Smooth muscle cell (in vitro differentiated cells): ENCODE measurements around the gene ATP8B1. TPM values are rescaled to one million over a fixed set of nuclear protein-coding genes. Genes with fewer than 3 reads are reported as not detected.

Experiments used
- DNase-seq: peaks from one replicate; lab custom pipeline; 2025; ENCODE audit not compliant: unreplicated experiment; lab: John Stamatoyannopoulos, UW
- H2AFZ ChIP-seq: fragments of 200-600 bp; sonication (generic); 2 replicates; pipeline ENCODE4 v1.6.0; 2016; ENCODE audit warnings: antibody characterized with exemption, low read depth, mild to moderate bottlenecking
- H3F3A ChIP-seq: fragments of 200-600 bp; sonication (generic); 2 replicates; pipeline ENCODE4 v1.6.0; 2017; ENCODE audit warnings: antibody characterized with exemption, low read depth
- H3K27ac ChIP-seq: fragments of 200-600 bp; sonication (generic); 2 replicates; pipeline ENCODE4 v1.5.1; 2016; ENCODE audit warnings: low read depth, mild to moderate bottlenecking
- H3K27me3 ChIP-seq: fragments of 200-600 bp; sonication (generic); 2 replicates; pipeline ENCODE4 v1.6.1; 2016; ENCODE audit warnings: low read depth, mild to moderate bottlenecking
- H3K36me3 ChIP-seq: fragments of 200-600 bp; sonication (generic); 2 replicates; pipeline ENCODE4 v1.5.1; 2016; ENCODE audit warnings: low read depth
- H3K4me1 ChIP-seq: fragments of 200-600 bp; sonication (generic); 2 replicates; pipeline ENCODE4 v1.5.1; 2016; ENCODE audit warnings: low read depth
- H3K4me2 ChIP-seq: fragments of 200-600 bp; sonication (generic); 2 replicates; pipeline ENCODE4 v1.6.0; 2016; ENCODE audit warnings: mild to moderate bottlenecking
- H3K4me3 ChIP-seq: fragments of 200-600 bp; sonication (generic); 2 replicates; pipeline ENCODE4 v1.5.1; 2016; ENCODE audit warnings: mild to moderate bottlenecking
- H3K79me2 ChIP-seq: fragments of 200-600 bp; sonication (generic); 2 replicates; pipeline ENCODE4 v1.6.0; 2016; ENCODE audit warnings: low read depth, mild to moderate bottlenecking
- H3K9ac ChIP-seq: fragments of 200-600 bp; sonication (generic); 2 replicates; pipeline ENCODE4 v1.6.0; 2016; ENCODE audit warnings: low read depth
- H3K9me3 ChIP-seq: fragments of 200-600 bp; sonication (generic); replicated peaks from 2 replicates; pipeline ENCODE4 v1.5.1; 2016; ENCODE audit warnings: low read depth
- H4K20me1 ChIP-seq: fragments of 200-600 bp; sonication (generic); 2 replicates; pipeline ENCODE4 v1.6.0; 2016; ENCODE audit warnings: low read depth
- WGBS: methylation state at CpG from one replicate; pipeline ENCODE4 v1.1.7; 2016; ENCODE audit warnings: low lambda C conversion rate; 5-methylcytosine and 5-hydroxymethylcytosine counted together
- polyA plus RNA-seq: library from polyadenylated mRNA; unstranded; fragments of >200 nt; fragmentation: Nextera tagmentation; extraction: Ambion mirVana; gene quantifications from 2 replicates; pipeline ENCODE4 v1.2.1, GENCODE V29; 2016
- total RNA-seq: library from RNA; depleted of rRNA; stranded (reverse); fragments of >200 nt; gene quantifications from 2 replicates; pipeline ENCODE4 v1.2.3, GENCODE V29; 2014
- TF ChIP-seq, protein P1 (sequence below): fragments of 200-600 bp; sonication (generic); IDR thresholded peaks from 2 replicates; pipeline ENCODE4 v1.5.1; 2017; ENCODE audit warnings: borderline replicate concordance, mild to moderate bottlenecking, antibody characterized with exemption; ENCODE audit not compliant: insufficient read depth, poor library complexity, severe bottlenecking

ATP8B1 gene
- total and polyA plus RNA-seq, 2 experiments from 2014 or later: 1.1 to 6.1 TPM

DNA sequence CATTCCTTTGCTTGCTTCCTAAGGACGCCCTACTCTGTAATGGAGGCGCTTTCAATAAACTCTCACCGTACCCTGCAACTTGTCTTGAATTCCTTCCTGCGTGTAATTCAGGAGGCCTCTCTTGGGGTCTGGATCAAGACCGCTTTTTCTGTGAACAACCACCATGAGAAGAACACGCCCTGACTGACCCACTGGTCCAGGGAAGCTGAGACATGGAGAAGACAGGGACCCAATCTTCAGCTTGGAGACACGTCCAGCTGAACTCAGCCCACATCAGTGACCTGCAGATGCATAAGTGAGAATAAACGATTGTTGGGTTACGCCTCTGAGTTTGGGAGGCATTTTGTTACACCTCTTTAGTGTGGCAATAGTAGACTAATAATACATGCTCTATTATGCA is 173.7 kb downstream of the ATP8B1 start:
- Histone ChIP-seq H3F3A (no peaks in the 10 kb centered on the region), H3K27me3 (no peaks in the 10 kb centered on the region), H3K9ac (no peak overlapping the region), H3K27ac (no peak overlapping the region), H3K36me3 (no peaks in the 10 kb centered on the region), H2AFZ (peak overlapping the region; percentile 98), H3K4me3 (peak overlapping the region; percentile 75), H3K4me1 (no peaks in the 10 kb centered on the region), H3K4me2 (peak overlapping the region; percentile 82), H3K79me2 (no peaks in the 10 kb centered on the region), H4K20me1 (no peaks in the 10 kb centered on the region), H3K9me3 (no peaks in the 10 kb centered on the region)
- WGBS: 93% methylated on average over 9 of the region's 9 CpGs
- DNase-seq: no peak
- TF ChIP-seq, protein P1, sequence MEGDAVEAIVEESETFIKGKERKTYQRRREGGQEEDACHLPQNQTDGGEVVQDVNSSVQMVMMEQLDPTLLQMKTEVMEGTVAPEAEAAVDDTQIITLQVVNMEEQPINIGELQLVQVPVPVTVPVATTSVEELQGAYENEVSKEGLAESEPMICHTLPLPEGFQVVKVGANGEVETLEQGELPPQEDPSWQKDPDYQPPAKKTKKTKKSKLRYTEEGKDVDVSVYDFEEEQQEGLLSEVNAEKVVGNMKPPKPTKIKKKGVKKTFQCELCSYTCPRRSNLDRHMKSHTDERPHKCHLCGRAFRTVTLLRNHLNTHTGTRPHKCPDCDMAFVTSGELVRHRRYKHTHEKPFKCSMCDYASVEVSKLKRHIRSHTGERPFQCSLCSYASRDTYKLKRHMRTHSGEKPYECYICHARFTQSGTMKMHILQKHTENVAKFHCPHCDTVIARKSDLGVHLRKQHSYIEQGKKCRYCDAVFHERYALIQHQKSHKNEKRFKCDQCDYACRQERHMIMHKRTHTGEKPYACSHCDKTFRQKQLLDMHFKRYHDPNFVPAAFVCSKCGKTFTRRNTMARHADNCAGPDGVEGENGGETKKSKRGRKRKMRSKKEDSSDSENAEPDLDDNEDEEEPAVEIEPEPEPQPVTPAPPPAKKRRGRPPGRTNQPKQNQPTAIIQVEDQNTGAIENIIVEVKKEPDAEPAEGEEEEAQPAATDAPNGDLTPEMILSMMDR: no peak

DNA sequence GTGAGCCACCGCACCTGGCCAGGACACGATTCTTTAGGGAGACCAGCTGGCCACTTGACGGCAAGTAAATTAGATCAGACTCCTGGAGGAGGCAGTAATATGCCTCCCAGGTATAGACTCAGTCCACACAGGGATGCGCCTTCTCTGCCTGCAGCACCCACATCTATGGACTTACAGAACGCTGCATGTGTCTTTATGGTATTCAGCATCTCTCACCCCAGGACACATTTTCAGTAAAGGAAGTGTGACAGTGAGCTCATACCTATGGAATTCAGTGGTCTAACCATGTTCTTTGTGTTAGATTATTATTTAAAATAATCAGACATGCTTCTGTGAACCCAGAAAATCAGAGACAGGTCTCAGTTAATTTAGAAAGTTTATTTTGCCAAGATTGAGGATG is 175.6 kb downstream of the ATP8B1 start:
- H3K4me2 ChIP-seq: no peak overlapping the region
- H3K4me3 ChIP-seq: no peak overlapping the region
- no peaks in the 10 kb centered on the region for H3K4me1 ChIP-seq
- no peaks in the 10 kb centered on the region for H3K36me3 ChIP-seq
- TF ChIP-seq, protein P1: no peak
- no peak overlapping the region for H3K9ac ChIP-seq
- H3K27me3 ChIP-seq: no peaks in the 10 kb centered on the region
- peak overlapping the region; percentile 75 for H2AFZ ChIP-seq
- no peaks in the 10 kb centered on the region for H3K79me2 ChIP-seq
- no peaks in the 10 kb centered on the region for H3K9me3 ChIP-seq
- peak overlapping the region; percentile 37 for H3K27ac ChIP-seq
- DNase-seq: no peak
- H4K20me1 ChIP-seq: no peaks in the 10 kb centered on the region
- no peaks in the 10 kb centered on the region for H3F3A ChIP-seq
- WGBS: 70% methylated on average over 5 of the region's 5 CpGs

DNA sequence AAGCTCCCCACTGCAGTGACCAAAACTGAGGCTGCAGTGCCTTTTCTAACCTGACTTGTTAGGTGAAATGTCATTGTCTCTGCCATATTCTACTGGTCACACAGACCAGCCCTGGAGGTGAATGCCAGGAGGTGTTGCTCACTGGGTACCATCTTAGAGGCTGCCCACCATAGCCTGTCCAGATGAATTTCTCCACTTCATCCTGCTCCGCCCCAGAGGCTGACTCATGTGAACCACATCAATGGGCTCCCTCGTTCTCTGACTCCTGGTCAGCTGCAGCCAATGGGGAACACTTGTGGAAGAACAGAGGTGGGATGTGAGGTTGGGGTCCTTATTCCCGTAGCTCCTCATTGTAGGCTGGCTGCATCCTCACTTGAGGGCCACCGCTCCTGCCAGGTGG is 178.1 kb downstream of the ATP8B1 start:
- no peak overlapping the region for H3K27ac ChIP-seq
- H3K27me3 ChIP-seq: no peaks in the 10 kb centered on the region
- no peak overlapping the region for H3K4me3 ChIP-seq
- DNase-seq: no peak
- H3K9me3 ChIP-seq: no peaks in the 10 kb centered on the region
- whole genome bisulfite sequencing: 65% methylated on average over 4 of the region's 4 CpGs
- peaks cover 8% of the 10 kb centered on the region for H3K4me1 ChIP-seq
- H3K36me3 ChIP-seq: no peaks in the 10 kb centered on the region
- TF ChIP-seq, protein P1: no peak
- no peak overlapping the region for H3K9ac ChIP-seq
- H3K4me2 ChIP-seq: no peak overlapping the region
- H4K20me1 ChIP-seq: no peaks in the 10 kb centered on the region
- no peaks in the 10 kb centered on the region for H3F3A ChIP-seq
- H2AFZ ChIP-seq: no peak overlapping the region
- peaks cover 13% of the 10 kb centered on the region for H3K79me2 ChIP-seq

DNA sequence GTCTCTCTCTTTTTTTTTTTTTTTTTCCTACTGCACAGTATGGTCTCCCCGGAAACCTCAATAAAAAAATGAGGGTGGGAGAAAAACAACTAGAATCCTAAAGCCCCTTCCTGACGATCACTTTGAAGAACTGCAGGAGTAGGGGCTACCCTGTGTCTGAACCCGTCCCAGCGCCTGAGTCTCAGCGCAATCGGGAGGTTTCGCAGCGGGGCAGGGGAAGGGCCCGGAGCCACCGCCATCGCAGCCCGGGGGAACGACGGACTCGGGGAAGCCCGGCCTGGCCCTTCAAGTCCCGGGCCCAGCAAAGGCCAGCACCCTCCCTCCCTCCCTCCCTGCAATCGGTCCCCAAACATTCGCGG is 181.9 kb downstream of the ATP8B1 start:
- peaks cover 3% of the 10 kb centered on the region for H4K20me1 ChIP-seq
- H3K4me2 ChIP-seq: peak overlapping the region; percentile 88
- peaks cover 46% of the 10 kb centered on the region for H3K79me2 ChIP-seq
- TF ChIP-seq, protein P1: no peak
- H3K9me3 ChIP-seq: no peaks in the 10 kb centered on the region
- H3K27me3 ChIP-seq: no peaks in the 10 kb centered on the region
- H3F3A ChIP-seq: no peaks in the 10 kb centered on the region
- peaks cover 8% of the 10 kb centered on the region for H3K4me1 ChIP-seq
- under 1% methylated on average over 14 of the region's 20 CpGs for WGBS
- peak overlapping the region; percentile 68 for H3K4me3 ChIP-seq
- peak overlapping the region; percentile 73 for H3K27ac ChIP-seq
- H3K9ac ChIP-seq: peak overlapping the region; percentile 88
- no peak for DNase-seq
- peak overlapping the region; percentile 33 for H2AFZ ChIP-seq
- H3K36me3 ChIP-seq: peaks cover 3% of the 10 kb centered on the region
